HepG2 (cell line): ENCODE data around the gene HSPA1L. TPM values are rescaled to one million over a fixed set of nuclear protein-coding genes. Genes with fewer than 3 reads are reported as not detected.

Experiments used
- HIC2 ChIP-seq: sonication (generic); formaldehyde crosslinking; IDR thresholded peaks from 2 replicates; pipeline ENCODE4 v1.9.0; 2022; ENCODE audit warnings: low read depth, missing genetic modification reagents
- MTF2 ChIP-seq: sonication (generic); formaldehyde crosslinking; IDR thresholded peaks from 2 replicates; pipeline ENCODE4 v1.5.0; 2020; ENCODE audit warnings: missing genetic modification reagents, borderline replicate concordance
- PATZ1 ChIP-seq: sonication (generic); formaldehyde crosslinking; IDR thresholded peaks from 2 replicates; pipeline ENCODE4 v1.4.0; 2020; ENCODE audit warnings: missing genetic modification reagents
- PRMT3 ChIP-seq: sonication (generic); formaldehyde crosslinking; IDR thresholded peaks from 2 replicates; pipeline ENCODE4 v1.8.1; 2022; ENCODE audit warnings: low read depth, mild to moderate bottlenecking, moderate library complexity, missing genetic modification reagents, borderline replicate concordance
- TCF7 ChIP-seq: sonication (generic); IDR thresholded peaks from 2 replicates; pipeline ENCODE4 v1.6.1; 2016; ENCODE audit warnings: antibody characterized with exemption, low read depth
- TEAD3 ChIP-seq: optimal IDR thresholded peaks from 2 replicates; pipeline ENCODE3; 2016; ENCODE audit warnings: borderline replicate concordance
- THAP9 ChIP-seq: sonication (generic); formaldehyde crosslinking; IDR thresholded peaks from 2 replicates; pipeline ENCODE4; 2020; ENCODE audit warnings: missing genetic modification reagents, mild to moderate bottlenecking, borderline replicate concordance
- ZBTB21 ChIP-seq: sonication (generic); formaldehyde crosslinking; IDR thresholded peaks from 2 replicates; pipeline ENCODE4 v1.4.0; 2020; ENCODE audit warnings: missing genetic modification reagents
- ZFP62 ChIP-seq: sonication (generic); formaldehyde crosslinking; IDR thresholded peaks from 2 replicates; pipeline ENCODE4 v1.4.0; 2020; ENCODE audit warnings: missing genetic modification reagents
- ZMYM3 ChIP-seq: sonication (generic); formaldehyde crosslinking; IDR thresholded peaks from 2 replicates; pipeline ENCODE4 v1.5.1; 2020; ENCODE audit warnings: mild to moderate bottlenecking, missing genetic modification reagents
- ZNF12 ChIP-seq: sonication (generic); formaldehyde crosslinking; IDR thresholded peaks from 2 replicates; pipeline ENCODE4 v1.5.0; 2020; ENCODE audit warnings: missing genetic modification reagents
- ZNF253 ChIP-seq: sonication (generic); formaldehyde crosslinking; IDR thresholded peaks from 2 replicates; pipeline ENCODE4 v1.8.0; 2022; ENCODE audit warnings: mild to moderate bottlenecking, missing genetic modification reagents, borderline replicate concordance
- ZNF574 ChIP-seq: sonication (generic); formaldehyde crosslinking; IDR thresholded peaks from 2 replicates; pipeline ENCODE4 v1.4.0; 2020; ENCODE audit warnings: missing genetic modification reagents
- ZNF672 ChIP-seq: sonication (generic); formaldehyde crosslinking; IDR thresholded peaks from 2 replicates; pipeline ENCODE4 v1.8.1; 2022; ENCODE audit warnings: missing genetic modification reagents
- polyA plus RNA-seq, 8 experiments: library from polyadenylated mRNA; depleted of rRNA in 3 of 8; stranded (reverse) in 7 of 8; unstranded in 1 of 8; fragments of >200 nt; fragmentation: Illumina TruSeq in 4 of 8; extraction: Trizol in 4 of 8; gene quantifications; 2 replicates each; pipeline versions ENCODE4 v1.2.1 to v1.2.3, GENCODE V29; 2011 to 2016; ENCODE audit warnings: low read depth in 4 of 8, missing spikeins in 1 of 8, mixed read lengths in 1 of 8; ENCODE audit not compliant: insufficient read depth in 1 of 8
- total RNA-seq, 5 experiments: library from RNA; depleted of rRNA; stranded (reverse); fragments of >200 nt; fragmentation: Illumina TruSeq; extraction: Trizol; gene quantifications; 2 replicates each; pipeline ENCODE4 v1.2.3, GENCODE V29; 2016; ENCODE audit warnings: low read depth in 1 of 5

Gene HSPA1L
- total and polyA plus RNA-seq, 2 of the 13 experiments (the other 11 are each of a cell fraction or from before 2014, with no cell fraction given): 0.55 to 1.0 TPM

- peak; percentile 93 for TF ChIP-seq PATZ1 (CRISPR knock-in tag)
- TF ChIP-seq ZFP62 (CRISPR knock-in tag): no peak
- TF ChIP-seq ZMYM3 (CRISPR knock-in tag): no peak
- TF ChIP-seq ZNF12 (CRISPR knock-in tag): no peak
- TF ChIP-seq ZNF253: no peak
- peak; percentile 40 for TF ChIP-seq TEAD3 (CRISPR knock-in tag)
- TF ChIP-seq HIC2 (CRISPR knock-in tag): no peak
- no peak for TF ChIP-seq ZNF574 (CRISPR knock-in tag)
- TF ChIP-seq ZNF672 (CRISPR knock-in tag): no peak
- no peak for TF ChIP-seq ZBTB21 (CRISPR knock-in tag)
- TF ChIP-seq PRMT3: no peak
- TF ChIP-seq TCF7: no peak
- no peak for TF ChIP-seq THAP9 (CRISPR knock-in tag)
- no peak for TF ChIP-seq MTF2 (CRISPR knock-in tag)
These were observed 20.0 kb downstream of the HSPA1L start (continued) for GRCh38 chr6:31794866-31795615.
